GM18873 (cell line): ENCODE data around the gene ANKRD13D.
A peak's percentile ranks its signal among the peaks of the same experiment; 100 is the strongest.
"Not testable (repeated sequence)": the region's sequence is repeated elsewhere in the genome, so short reads cannot be mapped to it uniquely, and the experiment has no call there.

Experiments used
- ATAC-seq: cut with Tn5 transposase; IDR thresholded peaks from one replicate; pipeline ENCODE4 v1.9.1; 2021; ENCODE audit warnings: mild to moderate bottlenecking, moderate library complexity, moderate number of reproducible peaks; ENCODE audit not compliant: unreplicated experiment, low FRiP score

Gene ANKRD13D

DNA sequence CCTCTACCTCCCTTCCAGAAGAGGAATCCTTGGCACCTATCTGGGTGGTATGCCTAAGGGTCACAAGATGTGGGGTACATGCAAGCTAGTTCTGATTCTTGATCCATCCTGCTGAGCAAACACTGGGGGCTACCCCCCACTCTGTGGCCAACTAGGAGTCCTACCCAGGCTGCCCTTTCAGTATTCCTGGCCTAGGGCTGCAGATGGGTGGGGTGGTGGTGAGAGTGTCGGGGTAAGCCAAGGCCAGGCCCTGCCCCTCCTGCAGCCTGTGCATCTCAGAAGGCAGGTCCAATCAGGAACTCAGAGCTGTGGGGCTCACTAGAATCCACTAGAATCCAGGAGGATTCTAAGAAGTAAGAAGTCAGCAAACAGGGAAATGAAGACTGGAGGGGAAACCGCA lies 25.1 kb downstream of the ANKRD13D start:
- no peak for ATAC-seq

DNA sequence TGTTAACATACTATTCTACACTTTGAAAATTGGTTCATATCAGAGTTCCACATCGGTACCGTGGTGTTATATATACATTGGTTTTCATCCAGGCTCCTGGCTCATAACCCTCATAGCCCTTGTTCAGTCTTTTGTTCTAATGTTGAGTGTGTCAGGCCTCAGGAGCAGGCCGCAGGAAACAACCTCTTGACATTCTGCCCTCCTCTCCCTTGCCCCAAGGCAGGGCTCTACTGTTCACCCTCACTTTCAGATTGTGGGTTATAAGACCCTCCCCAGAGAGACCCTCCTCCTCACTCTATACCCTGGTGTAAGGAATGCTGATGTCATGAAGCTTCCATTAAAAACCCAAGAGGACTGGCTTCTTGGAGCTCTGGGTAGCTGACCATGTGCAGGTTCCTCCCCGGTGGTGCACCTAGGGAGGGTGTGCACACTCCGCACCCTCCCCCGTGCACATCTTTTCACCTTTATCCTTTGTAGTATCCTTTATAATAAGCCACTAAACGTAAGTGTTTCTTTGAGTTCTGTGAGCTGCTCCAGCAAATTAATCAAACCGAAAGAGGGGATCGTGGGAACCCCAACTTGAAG lies 26.3 kb downstream of the ANKRD13D start:
- no peak for ATAC-seq

DNA sequence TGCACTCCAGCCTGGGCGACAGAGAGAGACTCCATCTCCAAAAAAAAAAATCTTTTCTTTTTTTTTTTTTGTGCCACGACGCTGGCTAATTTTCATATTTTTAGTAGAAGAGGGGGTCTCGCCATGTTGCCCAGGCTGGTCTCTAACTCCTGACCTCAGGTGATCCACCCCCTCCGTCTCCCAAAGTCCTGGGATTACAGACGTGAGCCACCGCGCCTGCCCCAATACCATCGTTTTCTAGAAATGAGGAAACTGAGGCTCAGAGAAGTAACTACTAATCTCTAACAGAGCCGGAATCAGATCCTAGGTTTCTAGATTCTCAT lies 27.7 kb downstream of the ANKRD13D start:
- no peak for ATAC-seq

GRCh38 chr11:67317205-67317887 lies 28.2 kb downstream of the ANKRD13D start:
- peak; percentile 72 for ATAC-seq

DNA sequence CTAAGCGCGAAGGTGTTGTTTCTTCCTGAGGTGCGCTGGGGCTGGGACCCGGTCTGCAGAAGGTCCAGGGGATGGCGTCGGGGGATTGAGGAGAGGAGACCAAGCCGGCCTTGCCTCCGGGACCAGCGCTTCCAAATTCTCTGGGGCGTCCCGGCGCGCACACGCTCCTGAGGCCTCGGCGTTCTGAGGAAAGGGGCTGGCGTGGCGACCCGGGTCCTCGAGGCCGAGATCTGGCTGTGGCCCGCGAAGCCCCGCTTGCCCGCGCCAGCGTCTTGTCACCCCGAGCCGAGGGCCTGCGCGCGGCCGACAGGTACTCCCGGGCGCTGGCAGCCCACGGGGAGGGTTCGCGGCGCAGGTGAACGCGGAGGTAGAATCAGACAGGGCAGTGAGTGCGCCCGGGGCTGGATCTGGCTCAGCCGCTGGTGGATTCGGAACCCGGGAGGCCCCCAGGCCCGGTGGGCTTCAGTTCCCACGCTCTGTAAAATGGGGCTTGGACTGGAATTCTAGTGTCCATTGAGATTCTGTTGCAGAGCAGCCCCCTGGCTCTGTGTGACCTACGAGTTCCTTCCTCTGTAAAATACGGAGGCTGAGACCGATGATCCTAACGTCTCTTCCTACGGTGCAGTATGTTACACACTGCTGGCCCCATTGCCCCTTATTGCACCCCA lies 28.9 kb downstream of the ANKRD13D start:
- peak; percentile 22 for ATAC-seq

- not testable (repeated sequence) for ATAC-seq
These were observed 29.8 kb downstream of the ANKRD13D start for GRCh38 chr11:67318876-67319275.

GRCh38 chr11:67320011-67320410 lies 30.9 kb downstream of the ANKRD13D start:
- no peak for ATAC-seq

- no peak for ATAC-seq
These were observed 31.6 kb downstream of the ANKRD13D start for GRCh38 chr11:67320691-67321090.

DNA sequence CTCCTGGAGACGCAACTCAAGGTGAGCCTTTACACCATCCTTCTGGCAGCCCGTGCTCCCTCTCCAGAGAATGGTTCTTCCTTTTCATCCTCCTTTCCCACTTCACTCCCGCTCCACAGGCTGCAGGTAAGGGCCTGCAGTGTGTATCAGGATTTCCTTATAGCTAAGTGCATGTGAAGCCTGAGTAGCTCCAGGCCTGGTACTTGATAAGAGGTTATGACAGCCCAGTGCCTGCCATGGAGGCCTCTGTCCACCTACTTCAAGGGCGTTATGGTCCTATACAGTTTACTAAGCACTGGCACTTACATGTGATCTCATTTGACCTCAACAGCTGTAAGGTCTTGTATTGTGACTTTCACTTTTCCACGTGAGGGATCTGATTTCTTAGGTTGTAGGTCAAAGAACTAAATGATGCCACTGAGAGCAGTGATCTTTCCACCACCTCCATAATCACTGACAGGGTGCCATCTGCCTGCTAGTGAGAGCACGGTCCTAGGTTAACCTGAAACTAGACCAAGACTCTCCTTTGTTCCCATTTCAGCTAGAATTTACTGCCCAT lies 32.3 kb downstream of the ANKRD13D start:
- no peak for ATAC-seq

- no peak for ATAC-seq
These were observed 32.9 kb downstream of the ANKRD13D start for GRCh38 chr11:67322049-67322448.

DNA sequence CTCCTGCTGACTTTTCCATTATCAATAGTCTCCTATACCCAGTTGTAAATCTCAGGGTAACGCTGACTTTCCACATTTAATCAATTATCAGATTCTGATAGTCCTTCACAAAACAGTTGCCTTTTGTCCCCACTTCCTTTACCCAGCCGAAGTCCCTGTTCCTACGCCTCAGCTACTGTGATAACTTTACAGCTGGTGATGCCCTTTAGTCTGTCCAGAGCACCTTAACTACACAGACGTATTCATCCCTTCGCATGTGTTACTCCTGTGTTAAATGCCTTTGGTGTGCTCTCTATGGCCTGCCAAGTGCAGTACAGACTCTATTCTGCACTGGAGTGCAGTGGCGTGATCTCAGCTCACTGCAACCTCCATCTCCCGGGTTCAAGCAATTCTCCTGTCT lies 34.4 kb downstream of the ANKRD13D start:
- ATAC-seq, result no peak

GRCh38 chr11:67332081-67332691 lies 43.1 kb downstream of the ANKRD13D start:
- ATAC-seq, result no peak

DNA sequence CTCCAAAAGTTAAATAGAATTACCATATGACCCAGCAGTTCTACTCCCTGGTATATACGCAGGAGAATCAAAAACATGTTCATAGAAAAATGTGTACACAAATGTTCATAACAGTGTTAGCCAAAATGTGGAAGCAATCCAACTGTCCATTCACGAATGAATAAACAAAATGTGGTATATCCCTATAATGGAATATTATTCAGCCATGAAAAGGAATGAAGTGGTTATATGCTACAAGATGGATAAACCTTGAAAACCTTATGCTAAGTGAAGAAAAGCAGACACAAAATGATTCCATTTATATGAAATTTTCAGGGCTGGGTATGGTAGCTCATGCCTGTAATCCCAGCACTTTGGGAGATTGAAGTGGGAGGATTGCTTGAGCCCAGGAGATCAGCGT lies 48.2 kb downstream of the ANKRD13D start:
- no peak for ATAC-seq

DNA sequence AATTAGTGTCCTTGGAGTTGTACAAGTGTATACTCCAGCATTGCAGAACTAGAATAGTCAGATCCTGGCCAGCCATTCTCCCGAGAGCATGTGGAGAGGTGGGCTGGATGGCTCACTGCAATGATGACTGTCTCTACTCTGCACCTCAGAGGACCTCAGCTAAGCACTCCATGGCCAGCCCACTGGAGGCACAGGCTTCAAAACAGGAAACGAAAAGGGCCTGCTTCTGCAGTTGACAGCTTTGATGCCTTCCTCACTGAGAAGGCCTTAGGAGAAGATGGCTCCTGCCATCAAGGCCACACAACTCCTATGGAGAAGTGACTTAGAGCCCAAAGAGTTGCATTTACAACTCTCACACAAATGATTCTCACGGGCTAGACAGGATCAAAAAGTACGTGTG lies 55.2 kb downstream of the ANKRD13D start:
- no peak for ATAC-seq

GRCh38 chr11:67345247-67345919 lies 56.3 kb downstream of the ANKRD13D start:
- no peak for ATAC-seq

DNA sequence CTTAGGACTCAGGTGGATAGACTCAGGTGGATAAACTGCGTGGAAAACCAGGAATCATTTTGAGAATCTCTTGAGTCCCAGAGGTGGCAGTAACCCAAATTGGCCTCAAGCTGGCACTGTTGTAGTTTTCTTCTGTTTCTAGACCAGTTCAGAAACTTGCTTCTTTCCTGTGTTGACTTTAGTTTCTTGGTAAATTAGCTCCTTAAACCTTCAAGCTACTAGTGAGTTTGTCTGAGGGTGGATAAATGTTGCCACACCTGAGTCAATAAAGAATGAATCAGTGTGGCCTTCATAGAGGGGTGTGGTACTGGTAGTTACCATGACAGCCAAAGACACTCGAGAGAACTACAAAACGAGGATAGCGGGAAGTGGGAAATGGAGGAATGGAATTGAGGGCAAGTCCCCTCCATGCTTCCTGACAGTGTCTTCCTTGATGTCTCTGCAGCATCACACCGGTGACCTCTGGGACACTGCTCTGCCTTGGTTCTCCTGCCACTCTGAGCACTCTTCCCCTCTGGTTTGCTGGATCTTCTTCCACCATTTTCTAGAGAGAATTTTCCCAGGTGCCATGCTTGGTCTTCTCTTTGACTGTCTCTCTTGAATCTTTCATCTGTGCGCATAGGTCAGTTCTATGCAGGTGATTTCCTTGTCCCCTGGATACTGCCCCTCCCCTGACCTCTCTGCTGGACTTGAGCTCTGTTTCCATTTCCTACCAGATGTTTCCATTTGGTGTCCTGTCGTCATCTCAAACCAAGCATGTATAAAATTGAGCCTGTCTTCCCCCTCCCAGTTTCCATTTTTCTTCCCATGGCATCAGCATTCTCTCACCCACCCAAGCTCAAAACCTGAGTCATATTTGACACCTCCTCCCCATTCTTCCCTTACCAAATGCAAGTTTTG lies 57.1 kb downstream of the ANKRD13D start:
- no peak for ATAC-seq

GRCh38 chr11:67347964-67348749 lies 59.1 kb downstream of the ANKRD13D start:
- ATAC-seq, result no peak

- no peak for ATAC-seq
These were observed 59.9 kb downstream of the ANKRD13D start for GRCh38 chr11:67349036-67349435.

- no peak for ATAC-seq
These were observed 60.4 kb downstream of the ANKRD13D start for GRCh38 chr11:67349457-67349856.
